ENCODE results near the gene SLC36A4.
"Not testable (repeated sequence)": the region's sequence is repeated elsewhere in the genome, so short reads cannot be mapped to it uniquely, and the experiment has no call there.

The SLC36A4 gene

DNA sequence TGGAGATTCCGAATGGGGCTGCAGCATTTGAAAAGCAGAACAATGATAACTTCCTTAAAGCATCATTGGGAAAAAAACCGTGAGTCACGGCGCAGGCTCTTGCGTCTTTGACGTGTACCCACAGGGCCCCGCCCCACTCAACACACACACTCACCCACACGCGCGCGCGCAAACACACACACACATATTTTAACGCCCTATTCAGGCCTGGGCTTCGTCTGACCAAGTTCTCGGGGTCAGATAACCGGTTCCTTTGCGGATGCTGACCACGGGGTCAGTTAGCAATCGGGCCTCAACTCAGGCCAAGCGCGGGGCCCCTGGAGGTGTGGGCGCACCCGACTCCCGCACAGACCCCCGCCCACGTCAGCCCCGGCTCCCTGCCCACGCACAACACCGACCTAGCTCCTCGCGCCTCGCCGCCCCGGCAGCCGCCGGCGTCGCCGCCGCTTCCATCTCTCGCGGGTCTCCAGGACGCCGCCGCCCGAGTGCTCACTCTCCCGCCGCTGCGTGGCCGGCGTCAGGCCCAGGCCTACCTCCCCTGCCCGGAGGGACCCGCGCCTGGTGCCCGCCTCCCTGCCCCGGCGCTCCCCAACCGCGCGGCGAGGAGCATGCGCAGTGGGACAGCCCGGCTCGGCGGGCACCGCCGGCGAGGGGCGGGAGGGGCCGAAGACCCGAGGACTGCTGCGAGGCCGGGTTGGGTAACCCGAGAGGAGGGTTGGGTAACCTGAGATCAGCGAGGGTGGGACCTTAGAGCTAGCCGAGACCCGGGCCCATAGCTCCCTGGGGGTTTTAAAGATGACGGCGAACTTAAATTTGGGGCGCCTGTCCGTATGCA lies at the start of gene SLC36A4:
Gene SLC36A4 (minus strand): TSS at position 612 of the 835 bp plus-strand sequence. CDS start 159 bp downstream, at position 453.
- Mint-ChIP-seq H3K36me3 (peaks cover 2% of the 10 kb centered on the region), H3K4me3 (peak within 1 kb of the TSS; percentile 92), H3K27me3 (peaks cover 3% of the 10 kb centered on the region), H3K4me1 (peaks cover 22% of the 10 kb centered on the region), H3K9me3 (no peaks in the 10 kb centered on the region), H3K27ac (peak within 1 kb of the TSS; percentile 97)

DNA sequence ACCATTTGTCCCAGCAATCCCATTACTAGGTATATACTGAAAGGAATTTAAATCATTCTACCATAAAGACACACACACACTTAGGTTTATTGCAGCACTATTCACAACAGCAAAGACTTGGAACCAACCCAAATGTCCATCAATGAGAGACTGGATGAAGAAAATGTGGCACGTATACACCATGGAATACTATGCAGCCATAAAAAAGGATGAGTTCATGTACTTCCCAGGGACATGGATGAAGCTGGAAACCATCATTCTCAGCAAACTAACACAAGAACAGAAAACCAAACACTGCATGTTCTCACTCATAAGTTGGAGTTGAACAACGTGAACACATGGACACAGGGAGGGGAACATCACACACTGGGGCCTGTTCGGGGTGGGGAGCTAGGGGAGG lies 49.0 kb upstream of the SLC36A4 start:
- H3K36me3 Mint-ChIP-seq, H3K27ac Mint-ChIP-seq, H3K4me3 Mint-ChIP-seq, H3K9me3 Mint-ChIP-seq, H3K4me1 Mint-ChIP-seq: not testable (repeated sequence)
- H3K27me3 Mint-ChIP-seq: peaks cover 15% of the 10 kb centered on the region

GRCh38 chr11:93244018-93244417 lies 46.2 kb upstream of the SLC36A4 start:
- no peak overlapping the region for H3K27ac Mint-ChIP-seq
- no peak overlapping the region for H3K4me3 Mint-ChIP-seq
- H3K4me1 Mint-ChIP-seq: no peaks in the 10 kb centered on the region
- H3K27me3 Mint-ChIP-seq: peaks cover 17% of the 10 kb centered on the region
- H3K36me3 Mint-ChIP-seq: no peaks in the 10 kb centered on the region
- no peaks in the 10 kb centered on the region for H3K9me3 Mint-ChIP-seq

DNA sequence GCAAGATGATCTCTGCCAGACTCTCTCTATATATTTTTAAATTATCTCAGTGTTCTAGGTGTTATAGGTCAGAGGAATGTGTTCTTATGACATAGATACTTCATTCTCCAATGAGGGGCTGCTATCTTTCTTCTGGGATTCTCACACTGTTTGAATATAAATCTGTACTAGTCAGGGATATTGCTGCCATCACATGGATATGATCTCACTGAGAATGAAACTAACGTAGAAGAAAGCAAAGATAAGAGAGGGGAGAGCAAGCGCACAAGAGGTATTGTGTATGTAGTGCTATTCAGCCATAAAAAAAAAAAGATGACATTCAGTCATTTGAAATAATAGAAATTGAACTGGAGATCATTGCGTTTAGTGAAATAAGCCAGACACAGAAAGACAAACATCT lies 42.2 kb upstream of the SLC36A4 start:
- peaks cover 25% of the 10 kb centered on the region for H3K27me3 Mint-ChIP-seq
- H3K4me1 Mint-ChIP-seq: no peaks in the 10 kb centered on the region
- H3K36me3 Mint-ChIP-seq: no peaks in the 10 kb centered on the region
- H3K4me3 Mint-ChIP-seq: no peak overlapping the region
- no peaks in the 10 kb centered on the region for H3K9me3 Mint-ChIP-seq
- no peak overlapping the region for H3K27ac Mint-ChIP-seq

DNA sequence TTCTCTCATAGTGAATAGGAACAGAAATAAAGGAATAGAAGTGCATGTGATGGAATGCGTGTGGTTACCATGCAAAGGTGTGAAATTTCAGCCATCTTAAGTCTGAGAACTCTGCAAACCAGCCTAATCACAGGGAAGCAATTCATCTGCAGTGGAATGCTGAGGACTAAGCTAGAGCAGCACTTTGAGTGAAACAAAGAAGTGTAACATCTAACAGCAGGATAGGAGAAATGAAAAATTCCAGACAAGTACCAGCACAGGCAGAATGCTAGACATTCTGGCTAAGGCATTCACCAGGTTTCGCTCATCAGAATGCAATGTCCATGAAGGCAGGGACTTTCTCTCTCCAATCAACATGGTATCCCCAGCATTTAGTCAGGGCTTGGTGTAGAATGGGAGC lies 41.2 kb upstream of the SLC36A4 start:
- H3K36me3 Mint-ChIP-seq: no peaks in the 10 kb centered on the region

GRCh38 chr11:93236741-93237675 lies 39.2 kb upstream of the SLC36A4 start:
- Mint-ChIP-seq H3K36me3 (no peaks in the 10 kb centered on the region), H3K9me3 (no peaks in the 10 kb centered on the region), H3K27ac (no peak overlapping the region), H3K4me3 (no peak overlapping the region), H3K4me1 (no peaks in the 10 kb centered on the region), H3K27me3 (peaks cover 25% of the 10 kb centered on the region)

More for the DNA sequence above, 41.2 kb upstream of the SLC36A4 start:
- Mint-ChIP-seq H3K4me1 (no peaks in the 10 kb centered on the region), H3K27ac (no peak overlapping the region), H3K9me3 (no peaks in the 10 kb centered on the region), H3K27me3 (peaks cover 25% of the 10 kb centered on the region), H3K4me3 (no peak overlapping the region)

DNA sequence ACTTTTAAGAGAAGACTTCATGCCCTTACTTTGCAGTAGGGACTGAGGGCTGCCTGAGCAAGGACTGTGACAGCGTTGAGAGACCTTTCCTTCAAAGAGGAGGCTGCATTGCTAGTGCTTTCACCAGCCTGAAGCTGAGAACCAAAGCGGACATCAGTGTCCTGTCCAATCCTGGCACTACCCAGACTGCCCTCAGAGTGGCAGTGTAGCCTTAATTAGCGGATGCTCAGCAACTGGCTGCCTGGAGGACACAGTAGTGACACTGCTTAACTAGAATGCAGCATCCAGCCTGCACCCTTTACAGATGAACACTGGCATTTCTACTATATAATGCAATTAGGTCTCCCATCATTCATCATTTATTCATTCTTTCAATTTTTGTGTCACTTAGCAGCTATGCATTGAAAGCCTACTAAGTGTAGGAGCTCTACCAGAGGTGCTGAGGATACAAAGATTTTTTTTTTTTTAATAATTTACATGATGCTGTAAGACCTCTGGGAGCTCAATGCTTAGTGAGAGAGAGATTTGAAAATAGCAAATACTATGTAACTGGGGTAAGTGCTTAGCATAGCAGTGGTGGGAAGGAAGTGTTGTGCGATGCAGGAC lies 36.9 kb upstream of the SLC36A4 start:
- Mint-ChIP-seq H3K9me3 (no peaks in the 10 kb centered on the region), H3K27me3 (peaks cover 18% of the 10 kb centered on the region), H3K4me1 (no peaks in the 10 kb centered on the region), H3K36me3 (no peaks in the 10 kb centered on the region), H3K27ac (no peak overlapping the region), H3K4me3 (no peak overlapping the region)

GRCh38 chr11:93229876-93230275 lies 32.1 kb upstream of the SLC36A4 start:
- Mint-ChIP-seq H3K27ac (no peak overlapping the region), H3K4me3 (no peak overlapping the region), H3K4me1 (no peaks in the 10 kb centered on the region), H3K36me3 (no peaks in the 10 kb centered on the region), H3K27me3 (peaks cover 3% of the 10 kb centered on the region), H3K9me3 (no peaks in the 10 kb centered on the region)

- Mint-ChIP-seq H3K36me3 (no peaks in the 10 kb centered on the region), H3K4me1 (no peaks in the 10 kb centered on the region), H3K4me3 (no peak overlapping the region), H3K27ac (no peak overlapping the region), H3K9me3 (no peaks in the 10 kb centered on the region), H3K27me3 (peaks cover 3% of the 10 kb centered on the region)
Observed at GRCh38 chr11:93225662-93226061, 27.9 kb upstream of the SLC36A4 start.

DNA sequence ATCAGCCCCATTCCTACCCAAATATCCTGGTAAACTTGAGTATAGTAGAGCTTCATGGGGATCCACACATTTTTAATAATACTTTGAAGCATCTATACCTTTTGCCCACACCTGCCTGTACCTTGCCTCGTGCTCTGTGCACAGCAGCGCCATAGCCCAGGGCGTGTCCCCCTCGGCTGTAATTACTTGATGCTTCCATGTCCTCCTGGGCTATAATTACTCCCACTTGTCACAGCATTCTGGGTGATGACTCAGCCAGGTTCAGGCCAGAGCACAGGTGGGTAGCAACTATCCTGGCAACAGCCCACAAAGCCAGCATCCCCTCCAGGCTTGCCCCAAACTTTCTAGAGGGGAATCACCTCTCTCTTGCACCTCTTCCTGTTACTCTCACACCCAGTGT lies 23.7 kb upstream of the SLC36A4 start:
- Mint-ChIP-seq H3K4me1 (no peaks in the 10 kb centered on the region), H3K9me3 (no peaks in the 10 kb centered on the region), H3K4me3 (no peak overlapping the region), H3K36me3 (no peaks in the 10 kb centered on the region), H3K27me3 (peaks cover 3% of the 10 kb centered on the region), H3K27ac (no peak overlapping the region)

- no peaks in the 10 kb centered on the region for H3K9me3 Mint-ChIP-seq
- H3K4me3 Mint-ChIP-seq: no peak overlapping the region
- H3K4me1 Mint-ChIP-seq: no peaks in the 10 kb centered on the region
- peaks cover 3% of the 10 kb centered on the region for H3K27me3 Mint-ChIP-seq
- H3K27ac Mint-ChIP-seq: no peak overlapping the region
- no peaks in the 10 kb centered on the region for H3K36me3 Mint-ChIP-seq
Observed at GRCh38 chr11:93220078-93220477, 22.3 kb upstream of the SLC36A4 start.

- Mint-ChIP-seq H3K27me3 (peaks cover 3% of the 10 kb centered on the region), H3K36me3 (no peaks in the 10 kb centered on the region), H3K4me3 (no peak overlapping the region), H3K4me1 (no peaks in the 10 kb centered on the region), H3K27ac (no peak overlapping the region), H3K9me3 (no peaks in the 10 kb centered on the region)
Observed at GRCh38 chr11:93219440-93219839, 21.6 kb upstream of the SLC36A4 start.

DNA sequence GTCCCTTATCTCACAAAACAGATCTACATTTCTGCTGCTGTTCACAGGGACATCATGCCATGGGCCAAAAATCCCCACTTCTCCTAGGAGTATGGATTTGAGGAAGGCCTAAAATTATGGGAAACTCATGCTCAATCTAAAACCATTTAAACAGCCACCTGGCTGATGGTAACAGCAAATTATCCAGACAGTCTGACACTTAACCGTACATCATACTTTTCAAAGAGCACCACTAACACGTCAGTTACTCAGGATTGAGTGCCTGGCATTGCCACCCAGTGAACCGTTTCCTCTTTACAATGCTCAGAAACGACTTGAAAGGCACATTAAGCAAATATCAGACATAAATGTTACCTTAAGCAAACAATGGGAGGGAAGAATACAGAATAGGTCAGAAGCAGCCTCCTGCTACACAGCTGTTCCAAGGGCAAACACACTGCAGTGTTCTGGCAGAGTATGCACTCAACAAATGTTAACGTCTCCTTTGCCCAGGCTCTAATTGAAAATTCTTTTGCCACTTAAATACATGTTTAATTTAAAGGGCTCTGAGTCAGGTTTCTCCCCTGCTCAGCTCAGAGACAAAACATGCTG lies 18.8 kb upstream of the SLC36A4 start:
- Mint-ChIP-seq H3K27me3 (peaks cover 2% of the 10 kb centered on the region), H3K4me1 (no peaks in the 10 kb centered on the region), H3K36me3 (no peaks in the 10 kb centered on the region), H3K9me3 (no peaks in the 10 kb centered on the region), H3K27ac (no peak overlapping the region), H3K4me3 (no peak overlapping the region)

- H3K27me3 Mint-ChIP-seq: peaks cover 3% of the 10 kb centered on the region
- H3K4me1 Mint-ChIP-seq: no peaks in the 10 kb centered on the region
- peaks cover 3% of the 10 kb centered on the region for H3K36me3 Mint-ChIP-seq
- no peak overlapping the region for H3K27ac Mint-ChIP-seq
- peaks cover 4% of the 10 kb centered on the region for H3K9me3 Mint-ChIP-seq
- H3K4me3 Mint-ChIP-seq: no peak overlapping the region
Observed at GRCh38 chr11:93213622-93214021, 15.8 kb upstream of the SLC36A4 start.

GRCh38 chr11:93212094-93212493 lies 14.3 kb upstream of the SLC36A4 start:
- Mint-ChIP-seq H3K27ac (no peak overlapping the region), H3K36me3 (peaks cover 5% of the 10 kb centered on the region), H3K9me3 (peaks cover 7% of the 10 kb centered on the region), H3K27me3 (peaks cover 3% of the 10 kb centered on the region), H3K4me1 (no peaks in the 10 kb centered on the region), H3K4me3 (no peak overlapping the region)
